DND-41 (cell line): ENCODE measurements around the gene SEMA7A.

ENCODE experiments used
- ATAC-seq: fragments of 200-7000 bp; cut with Tn5 transposase; 3 replicates; pipeline ENCODE4 v1.9.1; 2021; ENCODE audit warnings: low read depth; ENCODE audit not compliant: insufficient read depth
- DNase-seq: peaks from one replicate; pipeline ENCODE4 v3.0.0-alpha.2; 2020
- H2AFZ ChIP-seq: 2 replicates; pipeline ENCODE4 v1.6.0; 2012; ENCODE audit warnings: low read depth, low read length
- H3K27ac ChIP-seq: 2 replicates; pipeline ENCODE4 v1.5.1; 2012; ENCODE audit warnings: low read length, inconsistent platforms
- H3K27me3 ChIP-seq: fragments of 200-600 bp; sonication (generic); 2 replicates; pipeline ENCODE4 v1.6.0; 2012; ENCODE audit warnings: low read length, mild to moderate bottlenecking, inconsistent platforms; ENCODE audit not compliant: insufficient read depth, poor library complexity
- H3K36me3 ChIP-seq: 2 replicates; pipeline ENCODE4 v1.5.1; 2012; ENCODE audit warnings: low read length, inconsistent platforms; ENCODE audit not compliant: insufficient read depth
- H3K4me1 ChIP-seq: 2 replicates; pipeline ENCODE4 v1.5.1; 2012; ENCODE audit warnings: mild to moderate bottlenecking, low read length; ENCODE audit not compliant: insufficient read depth
- H3K4me2 ChIP-seq: 2 replicates; pipeline ENCODE4 v1.6.0; 2012; ENCODE audit warnings: mild to moderate bottlenecking, moderate library complexity, low read length, inconsistent platforms; ENCODE audit not compliant: insufficient read depth
- H3K4me3 ChIP-seq, 2 experiments: fragments of 200-600 bp in 1 of 2; shearing (Covaris generic) in 1 of 2; 2 replicates each; pipeline ENCODE4 v1.5.1; 2012 to 2016; ENCODE audit warnings: inconsistent platforms in 2 of 2, low read length in 2 of 2, mild to moderate bottlenecking in 2 of 2, low read depth in 1 of 2, moderate library complexity in 1 of 2
- H3K79me2 ChIP-seq: 2 replicates; pipeline ENCODE4 v1.6.0; 2012; ENCODE audit warnings: low read length, inconsistent platforms; ENCODE audit not compliant: insufficient read depth
- H3K9ac ChIP-seq: 2 replicates; pipeline ENCODE4 v1.6.0; 2012; ENCODE audit warnings: low read depth, mild to moderate bottlenecking, inconsistent platforms, low read length, moderate library complexity
- H3K9me3 ChIP-seq: 2 replicates; pipeline ENCODE4 v1.5.1; 2012; ENCODE audit warnings: low read length, moderate library complexity, mild to moderate bottlenecking, inconsistent platforms; ENCODE audit not compliant: insufficient read depth, severe bottlenecking
- H4K20me1 ChIP-seq: 2 replicates; pipeline ENCODE4 v1.6.0; 2012; ENCODE audit warnings: low read length; ENCODE audit not compliant: insufficient read depth
- EZH2 ChIP-seq: IDR thresholded peaks from 3 replicates; pipeline ENCODE4 v1.6.1; 2012; ENCODE audit warnings: borderline replicate concordance, low read depth, mild to moderate bottlenecking, moderate library complexity, low read length, inconsistent platforms; ENCODE audit not compliant: severe bottlenecking
- TF ChIP-seq, protein P1 (sequence below): IDR thresholded peaks from 2 replicates; pipeline ENCODE4 v1.5.1; 2012; ENCODE audit warnings: borderline replicate concordance, low read length, moderate library complexity, mild to moderate bottlenecking; ENCODE audit not compliant: poor library complexity, severe bottlenecking; ENCODE audit errors: extremely low read depth

The SEMA7A gene

DNA sequence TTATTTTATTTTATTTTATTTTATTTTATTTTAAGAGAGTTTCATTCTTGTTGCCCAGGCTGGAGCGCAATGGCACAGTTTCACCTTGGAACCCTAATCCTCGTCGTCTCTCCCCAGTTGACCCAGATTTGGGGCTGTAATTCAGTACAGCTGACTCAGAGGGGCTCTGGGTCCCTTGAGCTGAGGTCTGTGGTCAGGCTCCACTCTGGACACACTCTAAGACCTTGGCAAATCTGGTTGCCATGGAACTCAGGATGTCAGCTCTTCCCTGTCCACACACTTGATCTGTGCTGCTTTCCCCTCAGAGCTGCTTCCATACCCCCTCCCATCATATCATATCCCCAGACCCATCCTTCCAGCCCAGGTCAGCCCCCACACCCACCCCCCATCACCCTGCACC, 65.6 kb downstream of the SEMA7A start:
- no peak for TF ChIP-seq EZH2
- TF ChIP-seq, protein P1, sequence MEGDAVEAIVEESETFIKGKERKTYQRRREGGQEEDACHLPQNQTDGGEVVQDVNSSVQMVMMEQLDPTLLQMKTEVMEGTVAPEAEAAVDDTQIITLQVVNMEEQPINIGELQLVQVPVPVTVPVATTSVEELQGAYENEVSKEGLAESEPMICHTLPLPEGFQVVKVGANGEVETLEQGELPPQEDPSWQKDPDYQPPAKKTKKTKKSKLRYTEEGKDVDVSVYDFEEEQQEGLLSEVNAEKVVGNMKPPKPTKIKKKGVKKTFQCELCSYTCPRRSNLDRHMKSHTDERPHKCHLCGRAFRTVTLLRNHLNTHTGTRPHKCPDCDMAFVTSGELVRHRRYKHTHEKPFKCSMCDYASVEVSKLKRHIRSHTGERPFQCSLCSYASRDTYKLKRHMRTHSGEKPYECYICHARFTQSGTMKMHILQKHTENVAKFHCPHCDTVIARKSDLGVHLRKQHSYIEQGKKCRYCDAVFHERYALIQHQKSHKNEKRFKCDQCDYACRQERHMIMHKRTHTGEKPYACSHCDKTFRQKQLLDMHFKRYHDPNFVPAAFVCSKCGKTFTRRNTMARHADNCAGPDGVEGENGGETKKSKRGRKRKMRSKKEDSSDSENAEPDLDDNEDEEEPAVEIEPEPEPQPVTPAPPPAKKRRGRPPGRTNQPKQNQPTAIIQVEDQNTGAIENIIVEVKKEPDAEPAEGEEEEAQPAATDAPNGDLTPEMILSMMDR: no peak
- H3K27me3 ChIP-seq: peaks cover 21% of the 10 kb centered on the region

DNA sequence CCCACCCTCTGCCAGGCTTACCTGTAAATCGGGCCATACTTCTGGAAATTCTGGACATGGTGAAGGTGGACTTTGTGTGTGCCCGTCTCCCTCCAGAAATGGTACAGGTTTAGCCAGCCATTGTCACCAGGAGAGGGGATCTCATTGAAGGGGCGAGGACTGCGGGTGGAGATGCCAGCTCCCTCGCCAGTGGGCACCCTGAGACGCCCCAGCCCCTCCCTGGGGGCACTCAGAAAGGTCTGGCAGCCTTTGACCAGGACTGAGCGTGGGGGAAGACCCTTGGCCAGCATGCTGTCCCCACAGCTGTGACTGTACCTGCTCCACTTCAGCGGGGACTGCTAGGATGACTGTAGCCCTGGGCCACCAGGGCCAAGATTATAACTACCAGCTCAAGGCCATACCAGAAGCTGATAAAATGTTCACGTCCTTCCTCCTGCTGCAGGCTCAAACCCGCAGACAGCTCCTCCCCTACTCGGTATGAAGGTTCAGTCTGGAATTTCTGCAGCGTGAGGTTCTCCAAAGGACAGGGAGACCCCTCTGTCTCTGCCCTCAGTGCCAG, 66.4 kb downstream of the SEMA7A start, which contains the start of gene CYP11A1:
Gene CYP11A1, minus strand, starts transcription at position 351 of the 559 bp plus-strand sequence. Its CDS starts 61 bp downstream, at position 290.
- Histone ChIP-seq H3K79me2 (no peaks in the 10 kb centered on the region), H3K4me1 (no peaks in the 10 kb centered on the region), H3K4me2 (no peak within 1 kb of the TSS), H4K20me1 (no peaks in the 10 kb centered on the region), H3K4me3 (no peak within 1 kb of the TSS), H3K36me3 (no peaks in the 10 kb centered on the region), H3K9me3 (no peaks in the 10 kb centered on the region), H3K27me3 (peaks cover 20% of the 10 kb centered on the region), H3K27ac (no peak within 1 kb of the TSS), H2AFZ (no peak within 1 kb of the TSS), H3K9ac (no peak within 1 kb of the TSS)
- ATAC-seq (no peak), DNase-seq (no peak)
- TF ChIP-seq, protein P1: no peak
- no peak for TF ChIP-seq EZH2

More for the DNA sequence above, 65.6 kb downstream of the SEMA7A start:
- Histone ChIP-seq H3K79me2 (no peaks in the 10 kb centered on the region), H3K4me1 (peaks cover under 1% of the 10 kb centered on the region; the same call in 1 of the 2 replicates), H3K4me3 (no peak overlapping the region), H3K4me2 (no peak overlapping the region), H3K9me3 (no peaks in the 10 kb centered on the region), H2AFZ (no peak overlapping the region), H3K9ac (no peak overlapping the region), H3K36me3 (no peaks in the 10 kb centered on the region), H3K27ac (no peak overlapping the region), H4K20me1 (no peaks in the 10 kb centered on the region)
- no peak for ATAC-seq
- DNase-seq: no peak

DNA sequence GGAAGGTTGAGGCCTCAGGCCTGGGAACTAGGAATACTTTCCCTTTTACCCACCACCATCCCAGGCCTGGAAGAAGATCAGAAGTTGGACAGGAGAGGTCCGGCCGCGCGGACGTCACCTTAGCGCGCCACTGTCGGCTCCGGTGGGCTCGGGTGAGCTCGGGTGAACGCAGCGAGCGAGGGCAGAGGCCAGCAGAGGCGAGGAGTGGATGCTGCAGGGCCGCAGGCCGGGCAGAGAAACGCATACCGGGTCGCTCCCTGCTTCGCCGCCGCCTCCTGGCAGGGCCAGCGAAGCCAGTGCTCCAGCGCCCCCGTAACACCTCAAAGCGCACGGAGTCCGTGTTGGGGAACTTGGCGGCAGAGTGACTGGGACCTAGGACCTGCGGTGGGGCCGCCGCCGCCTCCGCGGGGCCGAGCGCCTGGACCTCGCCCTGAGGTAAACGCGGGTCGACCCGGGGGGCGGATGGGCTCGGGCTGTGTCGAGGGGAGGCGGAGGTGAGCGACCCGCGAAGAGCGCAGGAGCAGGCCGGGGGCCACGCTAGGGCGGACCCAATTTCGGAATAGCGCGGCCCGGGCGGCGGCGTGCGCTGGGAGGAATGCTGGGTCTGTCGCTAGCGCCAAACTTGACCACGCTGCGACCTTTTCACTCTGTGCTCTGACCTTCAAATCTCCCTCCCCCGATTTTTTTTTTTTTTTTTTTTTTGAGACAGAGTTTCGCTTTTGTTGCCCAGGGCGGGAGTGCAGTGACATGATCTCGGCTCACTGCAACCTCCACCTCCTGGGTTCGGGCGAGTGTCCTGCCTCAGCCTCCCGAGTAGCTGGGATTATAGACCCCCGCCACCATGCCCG, 67.9 kb downstream of the SEMA7A start:
- Histone ChIP-seq H4K20me1 (no peaks in the 10 kb centered on the region), H3K4me1 (no peaks in the 10 kb centered on the region), H3K4me2 (no peak overlapping the region), H3K4me3 (no peak overlapping the region), H3K9ac (no peak overlapping the region), H3K79me2 (no peaks in the 10 kb centered on the region), H3K27ac (no peak overlapping the region), H3K27me3 (peaks cover 13% of the 10 kb centered on the region), H3K9me3 (no peaks in the 10 kb centered on the region), H2AFZ (no peak overlapping the region), H3K36me3 (no peaks in the 10 kb centered on the region)
- DNase-seq (no peak), ATAC-seq (no peak)
- TF ChIP-seq EZH2: no peak
- TF ChIP-seq, protein P1: no peak
